ENCODE data around the gene PSMD9.
"Not testable (repeated sequence)": the region's sequence is repeated elsewhere in the genome, so short reads cannot be mapped to it uniquely, and the experiment has no call there.

PSMD9 gene

DNA sequence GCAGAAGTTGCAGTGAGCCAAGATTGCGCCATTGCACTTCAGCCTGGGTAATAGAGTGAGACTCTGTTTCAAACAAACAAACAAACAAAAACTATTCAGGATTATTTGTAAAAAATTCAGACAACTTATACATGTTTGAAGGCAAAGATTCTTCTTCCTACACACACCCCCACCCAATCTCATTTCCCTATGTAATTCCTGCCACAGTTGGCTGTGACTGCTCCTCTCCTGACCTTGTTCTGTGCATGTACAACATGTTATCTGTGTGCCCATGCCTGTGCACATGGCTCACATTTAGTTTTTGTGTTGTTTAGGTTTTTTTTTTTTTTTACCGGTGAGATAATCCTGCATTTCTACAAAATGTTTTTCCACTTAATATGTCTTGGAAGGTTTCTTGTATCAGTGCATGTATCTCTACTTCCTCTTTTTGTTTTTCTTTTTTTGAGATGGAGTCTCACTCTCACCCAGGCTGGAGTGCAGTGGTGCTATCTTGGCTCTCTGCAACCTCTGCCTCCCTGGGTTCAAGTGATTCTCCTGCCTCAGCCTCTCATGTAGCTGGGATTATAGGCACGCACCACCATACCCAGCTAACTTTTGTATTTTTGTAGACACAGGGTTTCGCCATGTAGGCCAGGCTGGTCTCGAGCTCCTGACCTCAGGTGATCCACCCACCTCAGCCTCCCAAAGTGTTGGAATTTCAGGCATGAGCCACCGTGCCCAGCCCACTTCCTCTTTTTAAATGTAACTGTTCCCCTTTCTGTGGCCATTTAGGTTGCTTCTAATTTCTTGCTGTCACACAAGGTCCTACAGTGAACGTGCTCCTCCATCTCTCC is 38.5 kb downstream of the PSMD9 start:
- no peak for DNase-seq

DNA sequence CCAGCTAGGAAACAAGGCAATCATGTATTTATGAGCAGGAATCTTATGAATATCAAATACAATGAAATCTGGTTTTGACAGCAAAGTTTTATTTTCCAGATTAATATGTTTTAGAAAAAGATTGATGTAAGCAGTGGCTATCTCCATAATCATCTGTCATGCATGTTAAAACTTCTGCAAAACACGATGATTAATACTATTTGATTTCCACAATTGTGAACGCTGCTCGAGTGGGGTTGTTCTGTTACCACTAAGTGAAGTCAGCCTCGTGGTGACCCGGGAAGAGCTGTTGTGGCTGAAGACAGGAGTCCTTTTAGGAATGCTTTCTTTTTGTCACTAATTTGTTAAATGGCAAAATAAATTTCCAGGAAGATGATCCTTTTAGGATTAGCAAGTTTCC is 39.2 kb downstream of the PSMD9 start:
- DNase-seq: no peak

DNA sequence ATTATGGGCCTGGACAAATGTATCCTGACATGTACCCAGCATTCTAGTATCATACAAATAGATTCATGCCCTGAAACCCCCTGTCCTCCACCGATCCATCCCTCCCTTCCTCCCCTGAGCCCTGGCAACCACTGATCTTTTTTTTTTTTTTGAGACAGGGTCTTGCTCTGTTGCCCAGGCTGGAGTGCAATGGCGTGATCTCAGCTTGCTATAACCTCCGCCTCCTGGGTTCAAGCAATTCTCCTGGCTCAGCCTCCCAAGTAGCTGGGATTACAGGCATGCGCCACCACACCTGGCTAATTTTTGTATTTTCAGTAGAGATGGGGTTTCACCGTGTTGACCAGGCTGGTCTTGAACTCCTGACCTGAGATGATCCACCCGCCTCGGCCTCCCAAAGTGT is 41.0 kb downstream of the PSMD9 start:
- not testable (repeated sequence) for DNase-seq

DNA sequence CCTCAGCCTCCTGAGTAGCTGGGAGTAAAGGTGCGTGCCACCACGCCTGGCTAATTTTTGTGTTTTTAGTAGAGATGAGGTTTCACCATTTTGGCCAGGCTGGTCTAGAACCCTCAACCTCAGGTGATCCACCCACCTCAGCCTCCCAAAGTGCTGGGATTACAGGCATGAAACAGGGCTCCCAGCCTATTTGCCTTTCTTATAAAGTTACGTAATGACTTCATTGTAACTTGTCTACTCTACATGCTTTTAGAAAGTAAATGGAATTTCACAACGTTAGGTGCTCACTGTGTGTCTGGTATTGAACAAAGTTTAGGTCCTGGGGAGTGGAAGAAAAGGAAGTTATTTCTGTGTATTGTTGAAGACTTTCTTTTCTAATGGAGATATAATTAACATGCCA is 42.3 kb downstream of the PSMD9 start:
- DNase-seq: no peak

DNA sequence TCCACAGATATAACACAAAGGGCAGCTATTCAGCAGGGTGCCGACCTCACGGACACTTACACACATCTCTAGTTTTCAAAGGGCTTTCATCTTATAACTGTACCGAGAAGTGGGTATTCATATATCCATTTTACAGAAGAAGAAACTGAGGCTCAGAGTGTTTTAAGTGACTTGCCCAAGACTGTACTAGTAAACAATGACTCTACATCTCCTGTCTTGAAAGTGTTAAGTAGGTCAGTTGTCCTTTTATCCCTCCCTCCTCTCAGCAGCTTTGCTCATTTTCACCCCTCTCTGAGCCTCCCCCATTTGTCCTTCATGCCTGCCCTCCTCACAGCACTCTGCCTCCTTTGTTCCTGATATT is 43.6 kb downstream of the PSMD9 start:
- DNase-seq: no peak

DNA sequence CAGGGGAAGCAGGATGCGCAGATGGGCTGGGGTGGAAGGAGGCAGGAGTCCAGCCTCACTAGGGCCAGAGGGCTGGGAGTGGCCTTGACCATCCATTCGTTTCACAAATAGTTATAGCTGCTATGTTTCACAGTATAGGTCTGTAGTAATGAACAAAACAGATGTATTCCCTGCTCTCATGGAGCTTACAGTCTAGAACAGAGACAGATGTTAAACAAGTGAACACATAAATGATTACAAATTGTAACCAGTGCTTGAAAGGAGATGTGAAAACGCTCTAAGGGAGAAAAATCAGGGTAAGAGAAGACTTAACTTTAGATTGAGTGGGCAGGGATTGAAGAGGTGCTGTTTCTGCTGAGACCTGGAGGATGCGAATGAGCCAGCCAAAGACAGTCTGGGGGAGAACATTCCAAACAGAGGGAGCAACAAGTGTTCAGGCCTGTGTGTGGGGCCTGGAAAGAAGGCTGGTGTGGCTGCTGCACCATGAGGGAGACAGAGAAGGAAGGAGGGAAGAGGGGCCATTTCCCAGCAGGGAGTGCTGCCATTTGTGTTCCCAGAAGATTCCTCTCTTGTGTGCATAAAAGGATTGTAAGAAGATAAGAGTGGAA is 44.4 kb downstream of the PSMD9 start:
- no peak for DNase-seq

DNA sequence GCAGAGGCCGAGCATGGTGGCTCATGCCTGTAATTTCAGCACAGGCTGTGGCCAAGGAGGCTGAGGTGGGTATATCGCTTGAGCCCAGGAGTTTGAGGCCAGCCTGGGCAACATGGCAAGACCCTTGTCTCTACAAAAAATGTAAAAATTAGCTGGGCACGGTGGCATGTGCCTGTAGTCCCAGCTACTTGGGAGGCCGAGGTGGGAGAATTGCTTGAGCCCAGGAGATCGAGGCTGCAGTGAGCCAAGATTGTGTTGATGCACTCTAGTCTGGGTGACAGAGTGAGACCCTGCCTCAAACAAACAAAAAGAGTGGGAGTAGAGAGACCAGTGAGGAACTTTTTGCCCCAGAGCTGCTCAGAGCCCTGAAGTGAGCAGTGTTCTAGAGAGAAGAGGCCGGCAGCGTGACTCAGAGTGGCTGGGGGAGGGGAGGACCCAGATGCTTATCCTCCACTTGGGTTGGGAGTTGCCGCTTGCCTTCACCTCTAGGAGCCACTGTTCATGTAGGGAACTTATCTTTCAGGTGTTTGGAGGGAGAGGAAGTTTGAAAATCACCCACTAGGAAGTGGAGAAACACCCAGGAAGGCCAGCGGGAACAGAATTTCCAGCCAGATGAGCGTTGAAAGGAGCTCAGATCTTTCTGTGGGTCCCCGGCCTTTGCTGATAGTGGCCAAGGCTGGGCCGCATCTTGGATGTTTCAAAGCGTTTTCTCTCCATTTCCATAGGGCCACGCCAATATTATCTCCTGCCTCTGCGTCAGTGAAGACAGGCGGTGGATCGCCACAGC is 45.1 kb downstream of the PSMD9 start:
- DNase-seq: no peak

DNA sequence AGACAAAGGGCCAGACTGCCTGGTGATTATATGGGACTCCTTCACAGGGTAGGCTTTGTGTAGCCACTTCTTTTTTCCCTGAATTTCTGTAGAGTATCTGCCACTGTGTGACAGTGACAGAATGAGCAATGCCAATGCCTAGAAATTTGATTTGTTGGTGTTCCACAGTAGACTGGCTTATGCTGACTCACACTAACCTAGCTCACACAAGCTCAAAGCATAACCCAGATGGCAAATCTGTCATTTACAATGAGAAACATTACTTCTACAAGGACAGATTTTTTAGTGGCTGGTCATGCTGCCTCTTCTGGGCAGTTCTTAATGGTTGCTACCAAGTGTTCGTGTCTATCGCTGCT is 45.7 kb downstream of the PSMD9 start:
- DNase-seq: no peak

DNA sequence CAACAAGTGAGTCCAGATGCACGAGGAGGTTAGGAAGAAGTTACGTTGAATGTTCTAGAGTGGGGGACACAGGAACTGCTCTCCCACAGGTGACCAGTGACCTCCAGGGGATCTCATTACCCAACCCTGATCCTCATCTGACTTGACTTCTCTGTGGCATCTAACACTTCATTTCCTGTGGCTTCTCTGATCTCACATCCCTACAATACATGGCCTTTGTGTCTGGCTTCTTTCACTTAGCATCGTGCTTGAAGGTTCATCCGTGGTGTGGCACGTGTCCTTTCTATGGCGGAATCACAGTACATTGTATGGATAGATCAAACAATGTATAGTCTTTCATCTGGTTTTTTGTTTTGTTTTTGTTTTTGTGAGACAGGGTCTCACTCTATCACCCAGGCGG is 49.1 kb downstream of the PSMD9 start:
- DNase-seq: no peak

DNA sequence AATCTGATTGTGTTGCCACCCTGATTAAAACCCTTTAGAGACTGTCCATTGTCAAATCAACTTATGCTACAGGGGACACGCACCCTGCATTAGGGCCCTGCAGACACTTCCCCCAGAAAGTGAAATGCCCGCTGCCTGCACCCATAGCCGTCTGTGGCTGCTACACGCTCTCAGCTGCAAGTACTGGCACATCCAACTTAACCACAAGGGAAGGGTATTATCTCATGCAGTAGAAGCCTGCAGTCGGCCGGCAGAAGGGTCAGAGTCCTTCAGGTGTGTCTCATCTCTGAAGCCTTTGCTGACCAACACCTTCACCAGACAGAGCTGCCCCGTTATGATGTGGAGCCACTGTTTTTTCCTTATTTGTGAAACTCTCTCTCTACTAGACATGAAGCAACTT is 50.6 kb downstream of the PSMD9 start:
- DNase-seq: no peak

DNA sequence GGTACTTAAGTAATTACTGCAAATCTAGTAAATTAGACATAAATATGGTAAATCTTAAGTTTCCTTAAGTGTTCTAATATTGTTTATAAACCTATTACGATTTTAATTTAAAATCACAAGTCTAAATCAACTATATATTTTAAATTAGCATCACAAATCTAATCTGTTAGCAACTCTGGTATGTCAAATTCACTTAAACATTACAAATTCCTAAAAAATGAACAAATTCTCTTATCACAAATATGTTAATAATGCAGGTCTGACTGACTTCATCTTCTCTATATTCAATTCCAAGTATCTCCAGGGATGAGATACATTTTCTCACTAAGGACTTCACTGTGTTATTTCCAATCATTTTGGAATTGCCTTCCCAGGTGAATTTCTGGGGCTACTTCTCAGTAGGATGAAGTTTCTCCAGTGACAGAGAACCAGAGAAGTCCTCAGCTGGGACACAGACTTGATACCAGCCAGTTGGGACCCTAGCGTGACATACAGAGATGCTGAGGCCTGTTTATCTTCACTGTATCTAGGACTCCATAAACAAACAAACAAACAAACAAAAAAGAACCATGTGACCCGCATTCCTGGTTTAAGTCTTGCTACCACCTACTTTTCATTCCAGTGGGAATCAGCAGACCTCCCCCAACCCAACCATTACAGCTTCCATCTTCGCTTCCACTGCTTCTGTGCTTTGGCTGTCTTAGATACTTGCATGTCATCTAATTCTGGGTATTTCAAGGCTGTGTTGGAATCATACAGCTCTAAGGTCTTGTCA is 51.6 kb downstream of the PSMD9 start:
- DNase-seq: no peak

DNA sequence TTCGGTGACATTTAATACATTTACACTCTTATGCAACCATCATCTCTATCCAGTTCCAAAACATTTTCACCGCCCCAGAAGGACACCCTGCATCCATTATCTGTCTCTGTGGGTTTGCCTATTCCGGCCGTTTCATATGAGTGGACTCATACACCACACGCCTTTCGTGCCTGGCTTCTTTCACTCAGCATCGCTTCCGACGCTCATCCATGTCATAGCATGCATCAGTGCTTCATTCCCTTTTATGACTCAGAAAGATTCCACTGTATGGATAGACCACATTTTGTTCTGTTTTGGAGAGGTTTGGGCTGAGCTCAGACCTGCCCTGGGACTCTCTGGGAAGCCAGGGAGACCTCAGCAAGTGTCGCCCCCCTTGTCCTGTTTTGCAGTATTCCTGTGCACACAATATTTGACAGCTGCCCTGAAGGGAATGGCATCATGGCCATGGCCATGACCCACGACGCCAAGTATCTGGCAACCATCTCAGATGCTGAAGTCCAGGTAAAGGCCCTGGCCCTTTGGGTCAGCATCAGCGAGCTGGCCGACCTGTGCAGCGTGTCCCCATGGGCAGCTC is 53.6 kb downstream of the PSMD9 start:
- no peak for DNase-seq

DNA sequence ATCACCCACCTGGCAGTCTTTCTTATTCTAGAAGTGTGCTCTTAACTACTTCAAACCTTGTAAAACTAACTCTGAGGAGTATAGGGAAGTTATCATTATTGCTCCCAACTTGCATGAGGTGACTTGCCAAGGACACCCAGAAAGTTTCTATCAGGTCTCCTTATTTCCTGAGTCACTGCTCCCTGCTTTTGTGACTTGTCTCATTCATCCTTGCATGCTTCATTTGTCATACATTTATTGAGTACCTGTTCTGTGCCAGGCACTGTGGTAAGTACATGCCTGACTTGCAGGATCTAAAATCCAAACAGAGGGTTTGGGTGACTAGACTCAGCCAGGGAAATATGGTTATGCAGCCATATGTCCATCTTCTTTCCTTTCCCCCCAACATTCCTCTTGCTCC is 55.3 kb downstream of the PSMD9 start:
- no peak for DNase-seq

DNA sequence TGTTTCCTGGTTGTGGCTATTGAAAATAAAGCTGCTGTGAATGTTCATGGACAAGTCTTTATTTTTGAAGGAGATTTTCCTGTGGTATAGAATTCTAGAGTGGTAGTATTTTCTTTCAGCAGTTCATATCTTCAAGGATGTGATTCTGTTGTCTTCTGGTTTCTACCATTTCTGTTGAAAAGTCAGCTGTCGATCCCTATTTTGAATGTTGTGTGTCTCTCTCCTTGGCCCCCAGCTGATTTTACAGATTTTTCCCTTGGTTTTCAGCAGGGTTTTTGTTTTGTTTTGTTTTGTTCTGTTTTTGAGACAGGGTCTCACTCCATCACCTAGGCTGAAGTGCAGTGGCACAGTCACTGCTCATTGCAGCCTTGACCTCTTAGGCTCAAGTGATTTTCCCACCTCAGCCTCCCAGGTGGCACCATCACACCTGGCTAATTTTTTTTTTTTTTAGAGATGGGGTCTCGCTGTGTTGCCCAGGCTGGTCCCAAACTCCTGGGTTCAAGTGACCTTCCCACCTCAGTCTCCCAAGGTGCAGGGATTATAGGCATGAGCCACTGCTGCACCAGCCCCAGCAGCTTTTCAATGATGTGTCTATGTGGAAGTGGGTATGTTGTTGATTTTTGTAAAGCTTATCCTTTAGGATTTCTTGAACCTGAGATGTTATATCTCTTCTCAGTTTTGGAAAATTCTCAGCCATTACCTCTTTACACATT is 57.9 kb downstream of the PSMD9 start:
- no peak for DNase-seq

DNA sequence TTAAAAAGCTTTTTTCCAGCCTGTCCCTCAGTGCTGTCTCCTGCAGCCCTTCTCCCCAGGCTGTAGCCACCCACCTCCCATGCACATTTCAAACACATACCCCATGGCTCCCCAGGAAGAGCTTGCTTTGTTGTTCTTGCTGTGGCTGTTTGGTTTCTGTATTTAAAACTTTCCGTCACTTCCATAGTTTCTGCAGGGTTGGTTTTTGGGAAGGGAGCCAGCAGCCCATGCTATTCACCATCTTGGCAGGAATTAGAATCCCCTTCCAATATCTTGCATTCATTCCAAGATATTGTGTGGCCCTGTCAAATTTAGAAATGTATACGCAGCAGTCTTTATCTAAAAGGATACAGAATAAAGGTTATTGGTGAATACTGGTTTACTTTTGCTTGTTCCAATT is 59.4 kb downstream of the PSMD9 start:
- no peak for DNase-seq

DNA sequence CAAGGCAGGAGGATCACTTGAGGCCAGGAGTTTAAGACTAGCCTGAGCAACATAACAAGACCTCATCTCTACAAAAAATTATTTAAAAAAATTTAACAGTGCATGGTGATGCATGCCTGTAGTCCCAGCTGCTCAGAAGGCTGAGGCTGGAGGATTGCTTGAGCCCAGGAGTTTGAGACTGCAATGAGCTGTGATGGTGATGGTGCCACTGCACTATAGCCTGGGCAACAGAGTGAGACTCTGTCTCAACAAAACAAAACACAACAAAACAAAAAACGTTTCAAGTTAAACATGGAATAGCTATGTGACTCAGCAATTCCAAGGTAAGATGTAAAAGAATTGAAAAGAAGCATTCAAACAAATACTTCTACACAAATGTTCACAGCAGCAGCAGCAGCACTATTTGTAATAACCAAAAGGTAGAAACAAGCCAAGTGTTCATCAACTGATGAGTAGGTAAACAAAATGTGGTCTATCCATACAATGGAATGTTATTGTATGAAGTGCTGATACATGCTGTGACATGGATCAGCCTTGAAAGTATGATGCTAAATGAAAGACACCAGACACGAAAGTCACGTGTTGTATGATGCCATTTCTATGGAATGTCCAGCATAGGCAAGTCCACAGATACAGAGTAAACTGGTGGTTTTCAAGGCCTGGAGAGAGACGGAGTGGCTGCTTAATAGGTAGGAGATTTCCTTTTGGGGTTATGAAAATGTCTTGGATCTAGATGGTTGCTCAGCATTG is 61.2 kb downstream of the PSMD9 start:
- DNase-seq: peak; percentile 87

DNA sequence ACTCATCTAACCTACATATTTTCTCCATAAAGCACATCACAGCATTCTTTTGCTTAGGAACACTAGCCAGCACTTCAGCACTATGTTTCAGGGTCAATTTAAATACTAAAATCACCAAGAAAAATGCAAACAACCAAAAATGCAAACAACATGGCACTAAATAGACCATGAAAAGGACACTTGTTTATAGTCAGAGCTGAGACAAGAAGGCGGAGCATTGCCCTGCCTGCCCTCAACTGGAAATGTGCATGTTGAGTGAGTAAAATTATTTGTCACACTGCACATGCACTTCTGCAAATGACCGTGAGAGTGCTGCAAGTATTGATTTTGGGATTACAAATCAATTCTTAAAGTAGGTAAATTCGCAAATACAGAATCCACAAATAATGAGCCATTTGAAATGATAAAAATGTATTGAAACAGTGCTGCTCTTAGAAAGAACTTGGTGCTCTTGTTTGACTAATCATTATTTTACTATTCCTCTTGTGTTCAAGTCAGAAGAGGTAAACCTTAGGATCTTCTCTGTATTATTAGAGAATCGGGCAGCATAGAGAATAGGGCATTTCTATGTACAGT is 64.6 kb downstream of the PSMD9 start:
- no peak for DNase-seq

DNA sequence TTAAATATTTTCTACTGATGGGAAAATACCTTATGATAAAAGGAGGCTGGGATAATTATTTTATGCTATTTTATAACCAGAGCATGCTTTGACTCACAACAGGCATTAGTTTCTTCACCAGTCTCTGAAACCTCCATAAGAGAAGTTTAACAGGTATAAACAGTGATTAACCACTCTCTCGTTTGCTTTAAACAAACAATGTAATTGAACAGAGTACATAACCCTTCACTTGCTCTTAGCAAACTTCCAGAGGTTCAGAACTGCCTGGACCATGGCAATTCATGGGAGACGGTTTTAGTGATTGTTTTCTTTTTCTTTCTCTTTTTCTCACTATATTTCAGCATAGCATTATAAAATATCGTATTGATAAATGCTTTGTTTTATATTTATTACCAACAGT is 65.1 kb downstream of the PSMD9 start:
- no peak for DNase-seq

DNA sequence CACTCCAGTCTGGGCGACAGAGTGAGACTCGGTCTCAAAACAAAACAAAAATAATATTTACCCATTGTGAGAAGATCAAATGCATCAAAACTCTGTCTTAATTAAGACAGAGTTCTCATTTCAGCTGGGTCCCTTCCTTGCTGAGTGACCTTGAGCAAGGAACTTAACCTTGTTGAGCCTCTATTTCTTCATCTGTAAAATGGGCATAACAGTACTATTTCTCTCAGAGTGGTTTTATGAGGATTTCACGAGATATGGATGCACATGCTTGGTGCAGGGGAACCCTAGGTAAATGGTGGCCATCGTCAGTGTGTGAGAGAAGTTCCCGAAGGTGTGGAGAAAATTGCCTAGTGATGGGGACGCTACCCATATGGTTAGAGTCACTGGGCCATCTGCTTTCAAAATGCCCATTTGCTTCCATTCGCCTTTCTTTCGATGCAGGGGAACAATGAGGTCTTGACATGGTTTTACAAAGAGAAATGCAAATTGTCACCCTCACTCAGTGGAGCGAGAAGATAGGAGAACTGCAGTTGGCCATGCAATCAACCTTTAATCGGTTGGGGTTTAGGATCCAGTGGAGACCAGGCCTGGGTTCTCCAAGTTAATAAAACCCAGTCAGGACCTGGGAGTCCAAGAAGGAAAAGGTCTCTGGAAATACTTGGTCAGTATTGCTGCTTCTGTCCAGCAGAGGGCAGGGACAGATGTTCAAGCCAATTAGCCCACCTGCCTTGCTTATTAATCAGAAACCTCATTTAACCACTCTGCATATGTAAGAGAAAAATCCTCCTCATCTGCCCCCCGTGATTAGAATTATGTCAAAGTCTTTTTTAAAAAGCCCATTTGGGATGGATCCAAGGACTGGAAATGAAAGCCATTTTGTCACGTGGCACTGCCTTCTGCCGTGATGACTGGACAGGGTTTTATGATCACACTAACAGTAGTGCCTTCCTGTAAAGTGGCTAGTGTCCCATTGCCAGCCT is 67.0 kb downstream of the PSMD9 start:
- DNase-seq: peak; percentile 59
